K562 (cell line): ENCODE measurements around the gene PXK. TPM values are rescaled to one million over a fixed set of nuclear protein-coding genes. Genes with fewer than 3 reads are reported as not detected.

Experiments used
- ATAC-seq: fragments of 200-7000 bp; cut with Tn5 transposase; 3 replicates; pipeline ENCODE4 v1.9.1; 2020; ENCODE audit warnings: moderate library complexity
- BruUV-seq: library from RNA; stranded (reverse); fragments of 400-500 nt; replicated peaks from 2 replicates; lab custom pipeline; 2021; lab: Mats Ljungman, UMichigan
- CTCF ChIA-PET: fragments of 300-600 bp; formaldehyde crosslinking; extraction: SDS; loops from one replicate; lab custom pipeline; 2021; ENCODE audit warnings: low intra/inter-chr PET ratio; lab: Yijun Ruan, JAX
- POLR2A ChIA-PET: fragments of 300-600, 350-650 bp; sonication (Branson Sonifier 250); formaldehyde crosslinking; extraction: SDS; loops from one replicate; lab custom pipeline; 2021; ENCODE audit warnings: antibody characterized with exemption, inconsistent platforms; lab: Yijun Ruan, JAX
- DNase-seq, 4 experiments: peaks; one replicate each; pipeline versions ENCODE4 v3.0.0 to v3.0.0-alpha.2; 2011 to 2018; ENCODE audit warnings: low spot score in 3 of 4, mixed read lengths in 3 of 4; ENCODE audit errors: extremely low read depth in 1 of 4
- FAIRE-seq: peaks from 2 replicates; lab custom pipeline; 2011; peaks lifted over from hg19 to GRCh38; lab: Jason Lieb, UNC
- H2AFZ ChIP-seq: 2 replicates; pipeline ENCODE4 v1.6.0; 2011; ENCODE audit warnings: low read depth, low read length, control low read depth, inconsistent platforms
- H3K27ac ChIP-seq: fragments of 200-600 bp; 3 replicates; pipeline ENCODE4 v1.8.0; 2011; ENCODE audit warnings: low read depth, mild to moderate bottlenecking, control low read depth, inconsistent platforms, low read length, moderate library complexity, mixed read lengths; ENCODE audit errors: extremely low read depth
- H3K27me3 ChIP-seq, 2 experiments: fragments of 300-600 bp in 1 of 2; 2 replicates in 1 of 2; 3 replicates in 1 of 2; pipeline versions ENCODE4 v1.6.0 to v1.8.0; 2011; ENCODE audit warnings: inconsistent platforms in 2 of 2, low read length in 2 of 2, mild to moderate bottlenecking in 1 of 2, mixed read lengths in 1 of 2, moderate library complexity in 1 of 2; ENCODE audit not compliant: control insufficient read depth in 2 of 2, insufficient read depth in 2 of 2
- H3K36me3 ChIP-seq: fragments of 300-600 bp; 3 replicates; pipeline ENCODE4 v1.8.0; 2011; ENCODE audit warnings: mild to moderate bottlenecking, low read length, inconsistent platforms; ENCODE audit not compliant: control insufficient read depth, insufficient read depth
- H3K4me1 ChIP-seq, 2 experiments: fragments of 200-600 bp in 1 of 2; replicated peaks in 1 of 2; 2 replicates in 1 of 2; 3 replicates in 1 of 2; pipeline versions ENCODE4 v1.5.1 to v1.8.0; 2011; ENCODE audit warnings: inconsistent platforms in 2 of 2, low read length in 2 of 2, mild to moderate bottlenecking in 1 of 2, mixed read lengths in 1 of 2, moderate library complexity in 1 of 2; ENCODE audit not compliant: control insufficient read depth in 2 of 2, insufficient read depth in 2 of 2
- H3K4me2 ChIP-seq: 2 replicates; pipeline ENCODE4 v1.6.1; 2011; ENCODE audit warnings: low read length, control low read depth, inconsistent platforms, mixed read lengths; ENCODE audit not compliant: insufficient read depth
- H3K4me3 ChIP-seq: fragments of 200-600 bp; sonication (generic), shearing (Covaris generic); 2 replicates; pipeline ENCODE4 v1.5.1; 2016; ENCODE audit warnings: control low read depth, inconsistent platforms
- H3K79me2 ChIP-seq: fragments of 200-600 bp; 3 replicates; pipeline ENCODE4 v1.8.0; 2011; ENCODE audit warnings: low read length, inconsistent platforms; ENCODE audit not compliant: control insufficient read depth, insufficient read depth
- H3K9ac ChIP-seq, 2 experiments: 2 replicates each; pipeline versions ENCODE4 v1.6.0 to v1.6.1; 2011; ENCODE audit warnings: low read depth in 2 of 2, low read length in 2 of 2, control low read depth in 1 of 2, inconsistent platforms in 1 of 2, mild to moderate bottlenecking in 1 of 2, mixed read lengths in 1 of 2; ENCODE audit not compliant: insufficient read depth in 1 of 2
- H3K9me1 ChIP-seq: one replicate; pipeline ENCODE4 v1.6.0; 2011; ENCODE audit warnings: inconsistent platforms, mild to moderate bottlenecking, low read length, moderate library complexity; ENCODE audit not compliant: control insufficient read depth, insufficient read depth
- H3K9me3 ChIP-seq: replicated peaks from 2 replicates; pipeline ENCODE4 v1.5.1; 2011; ENCODE audit warnings: low read depth, low read length, inconsistent platforms; ENCODE audit not compliant: control insufficient read depth, insufficient read depth
- H4K20me1 ChIP-seq: replicated peaks from 2 replicates; pipeline ENCODE4 v1.6.1; 2011; ENCODE audit warnings: low read length, inconsistent platforms, mixed read lengths; ENCODE audit not compliant: control insufficient read depth, insufficient read depth
- ATF4 ChIP-seq: fragments of 450-650 bp; formaldehyde crosslinking; IDR thresholded peaks from 2 replicates; pipeline ENCODE4 v1.4.0; 2022; ENCODE audit warnings: mild to moderate bottlenecking, moderate library complexity
- DACH1 ChIP-seq: fragments of 450-650 bp; IDR thresholded peaks from 2 replicates; pipeline ENCODE4 v1.6.1; 2018; ENCODE audit not compliant: partially characterized antibody
- GTF3C2 ChIP-seq: IDR thresholded peaks from 3 replicates; pipeline ENCODE4 v1.6.1; 2011; ENCODE audit warnings: borderline replicate concordance, mild to moderate bottlenecking, moderate library complexity; ENCODE audit not compliant: insufficient read length; ENCODE audit errors: extremely low read depth
- HNRNPL ChIP-seq: fragments of 200-400 bp; formaldehyde crosslinking; IDR thresholded peaks from 2 replicates; pipeline ENCODE4 v1.6.1; 2017; ENCODE audit warnings: low read depth, mild to moderate bottlenecking, low read length
- KLF1 ChIP-seq: fragments of 450-650 bp; IDR thresholded peaks from 2 replicates; pipeline ENCODE4 v1.6.1; 2016; ENCODE audit warnings: missing genetic modification characterization, missing compliant biosample characterization
- NFE2L1 ChIP-seq: fragments of 450-650 bp; IDR thresholded peaks from 2 replicates; pipeline ENCODE4 v1.6.1; 2016; ENCODE audit warnings: missing genetic modification characterization, low read depth, mild to moderate bottlenecking, missing compliant biosample characterization, moderate library complexity, borderline replicate concordance
- WGBS: fragments of 100-300 bp; shearing (Covaris generic); methylation state at CpG from one replicate; pipeline ENCODE4 v1.1.6; 2016; ENCODE audit warnings: low coverage, mixed read lengths; ENCODE audit not compliant: insufficient coverage; ENCODE audit errors: missing lambda C conversion rate; 5-methylcytosine and 5-hydroxymethylcytosine counted together
- in situ Hi-C: fragments of 300-500 bp; cut with MboI; formaldehyde crosslinking; loops from 4 replicates; pipeline ENCODE4 v1.15.0; 2018; ENCODE audit warnings: inconsistent platforms, mixed read lengths
- intact Hi-C: fragments of 100-400 bp; cut with micrococcal nuclease; formaldehyde crosslinking; loops from 2 replicates; pipeline ENCODE4 v1.14.2; 2022
- polyA plus RNA-seq, 8 experiments: library from polyadenylated mRNA; depleted of rRNA in 4 of 8; stranded (reverse) in 5 of 8; unstranded in 3 of 8; fragments of >200 nt; fragmentation: Nextera tagmentation in 2 of 8; fragmentation: Illumina TruSeq in 1 of 8; extraction: Ambion mirVana in 2 of 8; extraction: Trizol in 1 of 8; gene quantifications; 2 replicates each; pipeline versions ENCODE4 v1.2.1 to v1.2.3, GENCODE V29; 2011 to 2014; ENCODE audit warnings: inconsistent platforms in 1 of 8, missing spikeins in 1 of 8
- total RNA-seq, 7 experiments: library from RNA; depleted of rRNA in 6 of 7; stranded (reverse); fragments of >200 nt in 6 of 7; fragmentation: Illumina TruSeq in 2 of 7; extraction: Trizol in 2 of 7; gene quantifications; 2 replicates each; pipeline versions ENCODE4 v1.2.1 to v1.2.3, GENCODE V29; 2011 to 2021; ENCODE audit warnings: low replicate concordance in 1 of 7

Gene PXK
- total and polyA plus RNA-seq, 9 of the 15 experiments (the other 6 are each of a cell fraction or from before 2014, with no cell fraction given) = 3.3 to 19.9 (median 11.3) TPM

GRCh38 chr3:58452176-58452575, 119.5 kb downstream of the PXK start:
- Histone ChIP-seq H3K4me2 (no peak overlapping the region), H3K36me3 (no peaks in the 10 kb centered on the region), H3K9me1 (no peaks in the 10 kb centered on the region), H3K27me3 (no peaks in the 10 kb centered on the region), H2AFZ (no peak overlapping the region), H4K20me1 (no peaks in the 10 kb centered on the region), H3K9me3 (no peaks in the 10 kb centered on the region), H3K4me1 (no peaks in the 10 kb centered on the region; a peak in 1 of 5 replicates), H3K27ac (no peak overlapping the region), H3K79me2 (no peaks in the 10 kb centered on the region), H3K4me3 (no peak overlapping the region), H3K9ac (no peak overlapping the region)
- no peak for DNase-seq
- no TSS peak for BruUV-seq
- ATAC-seq = no peak
- in situ Hi-C loops (no loop called here), intact Hi-C loops (no loop called here)
- ChIA-PET CTCF (no interaction called here), POLR2A (no interaction called here)
- WGBS = 10% methylated on average over 1 of the region's 1 CpG
- FAIRE-seq = no peak
- TF ChIP-seq KLF1 (no peak), HNRNPL (no peak), DACH1 (no peak), ATF4 (no peak), NFE2L1 (tag) (no peak), GTF3C2 (no peak)
